Medulla oblongata (tissue), 1 donor: Measurements from ENCODE around the gene UGT1A3.

Source experiments
- DNase-seq: peaks from one replicate; pipeline ENCODE4 v3.0.0-alpha.2; 2015; ENCODE audit errors: extremely low spot score

UGT1A3 gene

GRCh38 chr2:233795735-233796171 lies 66.9 kb downstream of the UGT1A3 start:
- DNase-seq, result no peak

GRCh38 chr2:233796254-233796653 lies 67.4 kb downstream of the UGT1A3 start:
- no peak for DNase-seq

- DNase-seq, result no peak
These were observed 69.7 kb downstream of the UGT1A3 start for GRCh38 chr2:233798335-233799086.

- no peak for DNase-seq
These were observed 70.3 kb downstream of the UGT1A3 start for GRCh38 chr2:233799087-233799665.

GRCh38 chr2:233799716-233800115 lies 70.9 kb downstream of the UGT1A3 start:
- DNase-seq, result no peak

GRCh38 chr2:233800208-233800607 lies 71.4 kb downstream of the UGT1A3 start:
- DNase-seq, result no peak

GRCh38 chr2:233801357-233802131 lies 72.7 kb downstream of the UGT1A3 start:
- DNase-seq, result no peak

- no peak for DNase-seq
These were observed 73.4 kb downstream of the UGT1A3 start for GRCh38 chr2:233802132-233802815.

- DNase-seq, result no peak
These were observed 74.6 kb downstream of the UGT1A3 start for GRCh38 chr2:233803292-233803911.

- no peak for DNase-seq
These were observed 75.2 kb downstream of the UGT1A3 start for GRCh38 chr2:233803994-233804393.

- no peak for DNase-seq
These were observed 78.5 kb downstream of the UGT1A3 start for GRCh38 chr2:233807215-233807865.

- DNase-seq, result no peak
These were observed 79.4 kb downstream of the UGT1A3 start for GRCh38 chr2:233807966-233808935.

GRCh38 chr2:233810385-233810784 lies 81.5 kb downstream of the UGT1A3 start:
- DNase-seq, result no peak

GRCh38 chr2:233811087-233811486 lies 82.2 kb downstream of the UGT1A3 start:
- no peak for DNase-seq

GRCh38 chr2:233811732-233812131 lies 82.9 kb downstream of the UGT1A3 start:
- DNase-seq, result no peak

- DNase-seq, result no peak
These were observed 84.6 kb downstream of the UGT1A3 start for GRCh38 chr2:233813236-233814055.

- no peak for DNase-seq
These were observed 85.4 kb downstream of the UGT1A3 start for GRCh38 chr2:233814056-233814835.

GRCh38 chr2:233815861-233816260 lies 87.0 kb downstream of the UGT1A3 start:
- DNase-seq, result no peak
